ENCODE results near the gene EIF3L.

DNA sequence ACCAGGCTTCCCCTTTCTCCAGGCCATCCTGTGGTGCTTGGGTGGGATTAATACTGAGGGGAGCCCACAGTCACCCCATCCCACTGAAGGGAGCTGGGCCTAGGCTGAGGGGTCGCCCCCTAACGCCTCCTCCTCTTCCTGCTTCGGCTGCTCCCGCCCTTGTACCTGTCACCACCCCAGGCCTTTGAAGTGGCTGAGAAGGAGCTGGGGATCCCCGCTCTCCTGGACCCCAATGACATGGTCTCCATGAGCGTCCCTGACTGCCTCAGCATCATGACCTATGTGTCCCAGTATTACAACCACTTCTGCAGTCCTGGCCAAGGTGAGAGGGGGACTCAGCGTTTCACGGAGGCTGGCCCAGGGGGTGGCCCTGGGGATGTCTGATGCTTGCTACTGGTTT is 63.0 kb downstream of the EIF3L start:
- no peak for TF ChIP-seq CTCF (IDR thresholded peaks at IDR 0.05)
- no peak for TF ChIP-seq POLR2A (IDR thresholded peaks at IDR 0.05)
- no peak for TF ChIP-seq POLR2AphosphoS5 (IDR thresholded peaks at IDR 0.05; ENCODE audit: insufficient read depth in 1 of 2, low read depth in 1 of 2)
